ENCODE measurements around the gene ADRB1.

DNA sequence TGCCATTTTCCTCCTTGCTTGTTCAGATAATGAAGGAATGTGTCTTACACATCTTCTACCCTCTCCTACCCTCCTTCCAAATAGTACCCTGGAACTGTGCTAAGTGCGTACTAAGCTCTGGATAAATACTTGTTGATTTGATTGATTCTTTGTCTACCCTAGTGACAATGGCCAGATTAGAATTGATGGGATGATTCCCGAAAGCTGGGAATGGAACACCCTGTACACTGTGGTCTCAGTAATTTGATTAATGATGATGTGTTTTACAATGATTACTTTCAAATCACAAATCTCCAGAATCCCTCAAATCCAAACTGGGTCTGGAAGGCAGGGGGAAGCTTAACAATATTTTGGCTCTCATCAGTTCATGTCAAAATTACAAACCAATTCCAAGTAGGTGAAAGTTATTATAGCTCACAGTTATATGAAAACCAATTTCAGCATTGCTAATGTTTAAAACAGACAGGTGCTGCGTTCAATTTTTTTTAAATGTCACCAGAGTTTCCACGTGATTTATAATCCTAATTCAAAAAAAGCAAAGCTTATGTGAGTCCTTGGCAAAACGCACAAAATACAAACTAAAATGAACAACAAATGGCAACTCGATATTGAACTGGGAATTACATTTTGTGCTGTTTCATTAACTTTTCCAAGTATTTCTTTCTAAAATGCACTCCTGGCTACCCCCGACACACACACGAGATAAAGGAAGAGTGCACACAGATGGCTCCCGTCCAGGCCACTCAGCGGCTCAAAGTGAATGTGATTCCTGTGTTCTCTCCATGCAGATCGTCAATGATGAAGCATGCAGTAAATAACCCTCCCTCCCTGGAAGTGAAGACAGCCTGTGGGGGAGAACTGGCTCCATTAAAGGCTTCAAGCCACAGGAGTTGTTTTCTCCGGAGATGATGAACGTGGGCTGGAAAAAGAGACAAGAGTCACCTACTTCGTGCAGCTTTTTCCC is 21.7 kb upstream of the ADRB1 start:
- TF ChIP-seq, protein P1, sequence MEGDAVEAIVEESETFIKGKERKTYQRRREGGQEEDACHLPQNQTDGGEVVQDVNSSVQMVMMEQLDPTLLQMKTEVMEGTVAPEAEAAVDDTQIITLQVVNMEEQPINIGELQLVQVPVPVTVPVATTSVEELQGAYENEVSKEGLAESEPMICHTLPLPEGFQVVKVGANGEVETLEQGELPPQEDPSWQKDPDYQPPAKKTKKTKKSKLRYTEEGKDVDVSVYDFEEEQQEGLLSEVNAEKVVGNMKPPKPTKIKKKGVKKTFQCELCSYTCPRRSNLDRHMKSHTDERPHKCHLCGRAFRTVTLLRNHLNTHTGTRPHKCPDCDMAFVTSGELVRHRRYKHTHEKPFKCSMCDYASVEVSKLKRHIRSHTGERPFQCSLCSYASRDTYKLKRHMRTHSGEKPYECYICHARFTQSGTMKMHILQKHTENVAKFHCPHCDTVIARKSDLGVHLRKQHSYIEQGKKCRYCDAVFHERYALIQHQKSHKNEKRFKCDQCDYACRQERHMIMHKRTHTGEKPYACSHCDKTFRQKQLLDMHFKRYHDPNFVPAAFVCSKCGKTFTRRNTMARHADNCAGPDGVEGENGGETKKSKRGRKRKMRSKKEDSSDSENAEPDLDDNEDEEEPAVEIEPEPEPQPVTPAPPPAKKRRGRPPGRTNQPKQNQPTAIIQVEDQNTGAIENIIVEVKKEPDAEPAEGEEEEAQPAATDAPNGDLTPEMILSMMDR (conservative IDR thresholded peaks at IDR 0.05; ENCODE audit: low read depth in 2 of 2): no peak
- TF ChIP-seq EZH2 (IDR thresholded peaks at IDR 0.05; ENCODE audit: low read depth, unreplicated experiment) (no peak), POLR2AphosphoS5 (IDR thresholded peaks at IDR 0.05; ENCODE audit: low read depth) (no peak), JUNB (IDR thresholded peaks at IDR 0.05; ENCODE audit: unreplicated experiment) (no peak), EZH2phosphoT487 (IDR thresholded peaks at IDR 0.05; ENCODE audit: unreplicated experiment) (no peak), NANOG (IDR thresholded peaks at IDR 0.05; ENCODE audit: borderline replicate concordance) (no peak), STAT1 (IDR thresholded peaks at IDR 0.05; ENCODE audit: unreplicated experiment) (no peak), ZNF331 (CRISPR knock-in tag; IDR thresholded peaks at IDR 0.05; ENCODE audit: low read depth) (no peak), CREB1 (CRISPR knock-in tag; IDR thresholded peaks at IDR 0.05; ENCODE audit: low read depth) (no peak), ZNF114 (CRISPR knock-in tag; IDR thresholded peaks at IDR 0.05) (no peak)
- TF ChIP-seq, protein P2, sequence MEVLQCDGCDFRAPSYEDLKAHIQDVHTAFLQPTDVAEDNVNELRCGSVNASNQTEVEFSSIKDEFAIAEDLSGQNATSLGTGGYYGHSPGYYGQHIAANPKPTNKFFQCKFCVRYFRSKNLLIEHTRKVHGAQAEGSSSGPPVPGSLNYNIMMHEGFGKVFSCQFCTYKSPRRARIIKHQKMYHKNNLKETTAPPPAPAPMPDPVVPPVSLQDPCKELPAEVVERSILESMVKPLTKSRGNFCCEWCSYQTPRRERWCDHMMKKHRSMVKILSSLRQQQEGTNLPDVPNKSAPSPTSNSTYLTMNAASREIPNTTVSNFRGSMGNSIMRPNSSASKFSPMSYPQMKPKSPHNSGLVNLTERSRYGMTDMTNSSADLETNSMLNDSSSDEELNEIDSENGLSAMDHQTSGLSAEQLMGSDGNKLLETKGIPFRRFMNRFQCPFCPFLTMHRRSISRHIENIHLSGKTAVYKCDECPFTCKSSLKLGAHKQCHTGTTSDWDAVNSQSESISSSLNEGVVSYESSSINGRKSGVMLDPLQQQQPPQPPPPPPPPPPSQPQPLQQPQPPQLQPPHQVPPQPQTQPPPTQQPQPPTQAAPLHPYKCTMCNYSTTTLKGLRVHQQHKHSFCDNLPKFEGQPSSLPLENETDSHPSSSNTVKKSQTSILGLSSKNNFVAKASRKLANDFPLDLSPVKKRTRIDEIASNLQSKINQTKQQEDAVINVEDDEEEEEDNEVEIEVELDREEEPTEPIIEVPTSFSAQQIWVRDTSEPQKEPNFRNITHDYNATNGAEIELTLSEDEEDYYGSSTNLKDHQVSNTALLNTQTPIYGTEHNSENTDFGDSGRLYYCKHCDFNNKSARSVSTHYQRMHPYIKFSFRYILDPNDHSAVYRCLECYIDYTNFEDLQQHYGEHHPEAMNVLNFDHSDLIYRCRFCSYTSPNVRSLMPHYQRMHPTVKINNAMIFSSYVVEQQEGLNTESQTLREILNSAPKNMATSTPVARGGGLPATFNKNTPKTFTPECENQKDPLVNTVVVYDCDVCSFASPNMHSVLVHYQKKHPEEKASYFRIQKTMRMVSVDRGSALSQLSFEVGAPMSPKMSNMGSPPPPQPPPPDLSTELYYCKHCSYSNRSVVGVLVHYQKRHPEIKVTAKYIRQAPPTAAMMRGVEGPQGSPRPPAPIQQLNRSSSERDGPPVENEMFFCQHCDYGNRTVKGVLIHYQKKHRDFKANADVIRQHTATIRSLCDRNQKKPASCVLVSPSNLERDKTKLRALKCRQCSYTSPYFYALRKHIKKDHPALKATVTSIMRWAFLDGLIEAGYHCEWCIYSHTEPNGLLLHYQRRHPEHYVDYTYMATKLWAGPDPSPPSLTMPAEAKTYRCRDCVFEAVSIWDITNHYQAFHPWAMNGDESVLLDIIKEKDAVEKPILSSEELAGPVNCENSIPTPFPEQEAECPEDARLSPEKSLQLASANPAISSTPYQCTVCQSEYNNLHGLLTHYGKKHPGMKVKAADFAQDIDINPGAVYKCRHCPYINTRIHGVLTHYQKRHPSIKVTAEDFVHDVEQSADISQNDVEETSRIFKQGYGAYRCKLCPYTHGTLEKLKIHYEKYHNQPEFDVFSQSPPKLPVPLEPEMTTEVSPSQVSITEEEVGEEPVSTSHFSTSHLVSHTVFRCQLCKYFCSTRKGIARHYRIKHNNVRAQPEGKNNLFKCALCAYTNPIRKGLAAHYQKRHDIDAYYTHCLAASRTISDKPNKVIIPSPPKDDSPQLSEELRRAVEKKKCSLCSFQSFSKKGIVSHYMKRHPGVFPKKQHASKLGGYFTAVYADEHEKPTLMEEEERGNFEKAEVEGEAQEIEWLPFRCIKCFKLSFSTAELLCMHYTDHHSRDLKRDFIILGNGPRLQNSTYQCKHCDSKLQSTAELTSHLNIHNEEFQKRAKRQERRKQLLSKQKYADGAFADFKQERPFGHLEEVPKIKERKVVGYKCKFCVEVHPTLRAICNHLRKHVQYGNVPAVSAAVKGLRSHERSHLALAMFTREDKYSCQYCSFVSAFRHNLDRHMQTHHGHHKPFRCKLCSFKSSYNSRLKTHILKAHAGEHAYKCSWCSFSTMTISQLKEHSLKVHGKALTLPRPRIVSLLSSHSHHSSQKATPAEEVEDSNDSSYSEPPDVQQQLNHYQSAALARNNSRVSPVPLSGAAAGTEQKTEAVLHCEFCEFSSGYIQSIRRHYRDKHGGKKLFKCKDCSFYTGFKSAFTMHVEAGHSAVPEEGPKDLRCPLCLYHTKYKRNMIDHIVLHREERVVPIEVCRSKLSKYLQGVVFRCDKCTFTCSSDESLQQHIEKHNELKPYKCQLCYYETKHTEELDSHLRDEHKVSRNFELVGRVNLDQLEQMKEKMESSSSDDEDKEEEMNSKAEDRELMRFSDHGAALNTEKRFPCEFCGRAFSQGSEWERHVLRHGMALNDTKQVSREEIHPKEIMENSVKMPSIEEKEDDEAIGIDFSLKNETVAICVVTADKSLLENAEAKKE (CRISPR knock-in tag; IDR thresholded peaks at IDR 0.05): no peak
- TF ChIP-seq, protein P3, sequence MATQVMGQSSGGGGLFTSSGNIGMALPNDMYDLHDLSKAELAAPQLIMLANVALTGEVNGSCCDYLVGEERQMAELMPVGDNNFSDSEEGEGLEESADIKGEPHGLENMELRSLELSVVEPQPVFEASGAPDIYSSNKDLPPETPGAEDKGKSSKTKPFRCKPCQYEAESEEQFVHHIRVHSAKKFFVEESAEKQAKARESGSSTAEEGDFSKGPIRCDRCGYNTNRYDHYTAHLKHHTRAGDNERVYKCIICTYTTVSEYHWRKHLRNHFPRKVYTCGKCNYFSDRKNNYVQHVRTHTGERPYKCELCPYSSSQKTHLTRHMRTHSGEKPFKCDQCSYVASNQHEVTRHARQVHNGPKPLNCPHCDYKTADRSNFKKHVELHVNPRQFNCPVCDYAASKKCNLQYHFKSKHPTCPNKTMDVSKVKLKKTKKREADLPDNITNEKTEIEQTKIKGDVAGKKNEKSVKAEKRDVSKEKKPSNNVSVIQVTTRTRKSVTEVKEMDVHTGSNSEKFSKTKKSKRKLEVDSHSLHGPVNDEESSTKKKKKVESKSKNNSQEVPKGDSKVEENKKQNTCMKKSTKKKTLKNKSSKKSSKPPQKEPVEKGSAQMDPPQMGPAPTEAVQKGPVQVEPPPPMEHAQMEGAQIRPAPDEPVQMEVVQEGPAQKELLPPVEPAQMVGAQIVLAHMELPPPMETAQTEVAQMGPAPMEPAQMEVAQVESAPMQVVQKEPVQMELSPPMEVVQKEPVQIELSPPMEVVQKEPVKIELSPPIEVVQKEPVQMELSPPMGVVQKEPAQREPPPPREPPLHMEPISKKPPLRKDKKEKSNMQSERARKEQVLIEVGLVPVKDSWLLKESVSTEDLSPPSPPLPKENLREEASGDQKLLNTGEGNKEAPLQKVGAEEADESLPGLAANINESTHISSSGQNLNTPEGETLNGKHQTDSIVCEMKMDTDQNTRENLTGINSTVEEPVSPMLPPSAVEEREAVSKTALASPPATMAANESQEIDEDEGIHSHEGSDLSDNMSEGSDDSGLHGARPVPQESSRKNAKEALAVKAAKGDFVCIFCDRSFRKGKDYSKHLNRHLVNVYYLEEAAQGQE (IDR thresholded peaks at IDR 0.05; ENCODE audit: unreplicated experiment): no peak
- TF ChIP-seq, protein P4, sequence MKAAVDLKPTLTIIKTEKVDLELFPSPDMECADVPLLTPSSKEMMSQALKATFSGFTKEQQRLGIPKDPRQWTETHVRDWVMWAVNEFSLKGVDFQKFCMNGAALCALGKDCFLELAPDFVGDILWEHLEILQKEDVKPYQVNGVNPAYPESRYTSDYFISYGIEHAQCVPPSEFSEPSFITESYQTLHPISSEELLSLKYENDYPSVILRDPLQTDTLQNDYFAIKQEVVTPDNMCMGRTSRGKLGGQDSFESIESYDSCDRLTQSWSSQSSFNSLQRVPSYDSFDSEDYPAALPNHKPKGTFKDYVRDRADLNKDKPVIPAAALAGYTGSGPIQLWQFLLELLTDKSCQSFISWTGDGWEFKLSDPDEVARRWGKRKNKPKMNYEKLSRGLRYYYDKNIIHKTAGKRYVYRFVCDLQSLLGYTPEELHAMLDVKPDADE (IDR thresholded peaks at IDR 0.05): no peak
